Suprapubic skin (tissue), 3 donors: Measurements from ENCODE around the gene PCBP3.

Source experiments
- POLR2A ChIP-seq, 2 donors: fragments of 450-650 bp; IDR thresholded peaks; one replicate each; pipeline ENCODE4 v1.6.1; 2017; ENCODE audit warnings: antibody characterized with exemption in 2 of 2, mild to moderate bottlenecking in 2 of 2, moderate library complexity in 2 of 2
- TF ChIP-seq, protein P1 (sequence below), 2 donors: fragments of 200-600 bp in 1 of 2; fragments of 450-650 bp in 1 of 2; sonication (generic) in 1 of 2; IDR thresholded peaks; one replicate each; pipeline ENCODE4 v1.5.1; 2016 to 2019; ENCODE audit warnings: antibody characterized with exemption in 2 of 2, mild to moderate bottlenecking in 1 of 2, moderate library complexity in 1 of 2

DNA sequence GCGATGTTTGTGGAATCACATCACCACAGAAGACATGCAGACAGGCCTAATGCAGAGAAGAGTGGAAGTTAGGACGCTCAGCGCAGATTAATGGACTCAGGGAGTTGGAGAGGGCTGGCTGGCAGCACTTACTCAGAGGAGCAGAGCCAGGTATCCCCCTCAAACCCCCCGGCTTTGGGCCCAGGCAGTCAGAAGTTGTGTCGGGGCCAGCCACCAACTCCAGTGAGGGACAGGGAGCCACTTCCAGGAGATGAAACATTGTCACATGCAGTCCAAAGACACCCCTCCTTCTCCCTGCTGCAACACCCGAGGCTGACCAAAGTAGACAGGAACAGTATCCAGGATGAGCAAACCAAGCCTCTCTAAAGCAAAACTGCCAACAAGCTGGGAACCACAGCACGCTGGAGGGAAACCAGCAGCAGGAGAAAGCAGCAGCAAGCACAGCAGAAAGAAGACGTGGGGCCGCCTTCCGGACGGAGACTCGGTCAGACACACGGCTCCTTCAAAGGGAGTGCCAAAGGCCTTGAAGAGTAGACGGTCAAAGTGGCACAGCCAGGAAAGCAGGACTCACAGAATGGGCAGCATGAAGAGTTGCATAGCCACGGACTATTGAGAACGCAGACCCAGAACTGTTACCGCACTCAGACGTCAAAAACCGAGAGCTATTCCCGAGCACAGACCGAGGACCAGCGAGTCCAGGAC lies 149.3 kb downstream of the PCBP3 start:
- no peak for TF ChIP-seq POLR2A (IDR thresholded peaks at IDR 0.05)
- TF ChIP-seq, protein P1, sequence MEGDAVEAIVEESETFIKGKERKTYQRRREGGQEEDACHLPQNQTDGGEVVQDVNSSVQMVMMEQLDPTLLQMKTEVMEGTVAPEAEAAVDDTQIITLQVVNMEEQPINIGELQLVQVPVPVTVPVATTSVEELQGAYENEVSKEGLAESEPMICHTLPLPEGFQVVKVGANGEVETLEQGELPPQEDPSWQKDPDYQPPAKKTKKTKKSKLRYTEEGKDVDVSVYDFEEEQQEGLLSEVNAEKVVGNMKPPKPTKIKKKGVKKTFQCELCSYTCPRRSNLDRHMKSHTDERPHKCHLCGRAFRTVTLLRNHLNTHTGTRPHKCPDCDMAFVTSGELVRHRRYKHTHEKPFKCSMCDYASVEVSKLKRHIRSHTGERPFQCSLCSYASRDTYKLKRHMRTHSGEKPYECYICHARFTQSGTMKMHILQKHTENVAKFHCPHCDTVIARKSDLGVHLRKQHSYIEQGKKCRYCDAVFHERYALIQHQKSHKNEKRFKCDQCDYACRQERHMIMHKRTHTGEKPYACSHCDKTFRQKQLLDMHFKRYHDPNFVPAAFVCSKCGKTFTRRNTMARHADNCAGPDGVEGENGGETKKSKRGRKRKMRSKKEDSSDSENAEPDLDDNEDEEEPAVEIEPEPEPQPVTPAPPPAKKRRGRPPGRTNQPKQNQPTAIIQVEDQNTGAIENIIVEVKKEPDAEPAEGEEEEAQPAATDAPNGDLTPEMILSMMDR (IDR thresholded peaks at IDR 0.05) = no peak
